GM21528 (cell line): ENCODE measurements around the gene KRT37.

Source experiments
- ATAC-seq: cut with Tn5 transposase; IDR thresholded peaks from one replicate; pipeline ENCODE4 v1.9.1; 2021; ENCODE audit warnings: mild to moderate bottlenecking, moderate library complexity; ENCODE audit not compliant: unreplicated experiment, low FRiP score

KRT37 gene

DNA sequence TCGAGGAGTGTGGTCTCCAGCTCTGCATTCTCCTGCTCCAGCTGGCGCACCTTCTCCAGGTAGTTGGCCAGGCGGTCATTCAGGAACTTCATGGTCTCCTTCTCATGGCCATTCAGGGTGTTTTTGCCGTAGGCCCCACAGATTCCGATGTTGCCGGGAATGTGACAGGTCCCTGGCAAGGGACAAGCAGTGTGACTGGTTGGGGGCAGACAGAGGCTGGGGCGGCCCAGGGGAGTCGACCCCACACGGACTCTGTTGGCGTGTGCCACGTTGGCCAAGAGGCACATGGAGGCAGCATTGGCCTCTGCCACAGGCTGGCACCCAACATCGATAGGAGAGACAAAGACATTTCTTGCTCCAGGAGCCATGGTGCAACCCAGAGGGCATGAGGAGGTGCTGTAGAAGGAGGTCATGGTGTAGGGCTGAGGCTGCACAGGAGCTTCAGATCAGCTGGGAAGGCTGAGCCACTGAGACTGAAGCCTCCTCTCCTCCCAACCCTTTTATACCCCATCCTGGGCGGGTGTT is at the start of gene KRT37:
TSS of gene KRT37 (minus strand) at position 475 of the 525 bp plus-strand sequence. CDS start at position 413, 62 bp downstream.
- ATAC-seq = no peak

- no peak for ATAC-seq
Measured at GRCh38 chr17:41468346-41468745, 44.0 kb upstream of the KRT37 start.

GRCh38 chr17:41467561-41467960 is 43.2 kb upstream of the KRT37 start:
- ATAC-seq = no peak

DNA sequence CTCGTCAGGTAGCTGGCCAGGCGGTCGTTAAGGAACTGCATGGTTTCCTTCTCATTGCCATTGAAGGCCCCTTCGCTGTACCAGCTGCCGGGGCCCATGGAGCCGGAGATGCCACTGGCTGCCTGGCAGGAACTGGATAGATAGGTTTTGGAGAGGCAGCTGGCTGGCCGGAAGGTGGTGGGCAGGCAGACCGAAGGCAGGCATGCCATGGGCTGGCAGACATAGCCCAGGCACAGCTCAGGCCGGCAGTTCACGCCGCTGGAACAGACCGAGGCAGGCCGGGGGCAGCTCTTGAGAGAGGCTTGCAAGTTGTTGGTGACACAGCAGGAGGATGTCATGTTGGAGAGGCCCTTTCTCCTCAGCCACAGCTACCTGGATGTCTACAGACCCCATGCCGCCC is 42.6 kb upstream of the KRT37 start, which contains the start of gene KRT32:
TSS of gene KRT32 (minus strand) at position 399 of the 400 bp plus-strand sequence. CDS start at position 338, 61 bp downstream.
- ATAC-seq = no peak

DNA sequence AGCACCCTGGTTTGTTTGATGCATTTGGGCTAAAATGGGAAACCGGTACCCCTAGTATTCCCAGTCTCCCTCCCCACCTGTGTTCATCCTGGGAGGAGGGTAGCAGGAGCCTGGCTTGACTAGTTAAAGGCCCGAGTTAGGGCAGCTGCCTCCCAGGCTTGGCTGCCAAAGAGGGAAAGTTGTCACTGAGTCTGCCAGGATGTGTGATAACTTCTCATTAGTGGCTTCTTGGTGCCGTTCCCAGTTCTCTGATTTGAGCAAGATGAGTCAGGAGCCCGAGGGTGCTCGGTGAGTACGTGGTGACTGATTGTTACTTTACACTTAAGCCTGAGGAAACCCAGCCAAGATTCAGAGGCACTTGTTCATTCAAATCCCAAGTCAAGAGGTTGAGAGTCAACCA is 40.3 kb upstream of the KRT37 start:
- ATAC-seq = no peak

DNA sequence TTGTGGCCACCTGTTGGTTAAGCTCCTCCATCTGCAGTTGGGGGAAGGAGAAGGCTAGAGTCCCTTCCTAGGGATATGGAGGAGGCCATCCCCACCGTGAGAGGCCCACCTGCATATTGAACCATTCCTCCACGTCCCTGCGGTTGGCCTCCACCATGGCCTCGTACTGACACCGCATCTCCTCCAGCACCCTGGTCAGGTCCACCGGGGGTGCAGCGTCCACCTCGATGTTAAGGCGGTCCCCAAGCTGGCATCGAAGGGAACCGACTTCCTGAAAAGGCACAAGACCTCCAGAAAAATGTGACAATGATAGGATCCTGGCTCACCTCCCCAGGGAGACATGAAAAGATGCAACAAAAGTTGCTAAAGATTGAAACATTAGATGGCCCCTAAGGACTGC is 39.8 kb upstream of the KRT37 start:
- no peak for ATAC-seq

GRCh38 chr17:41463746-41464145 is 39.4 kb upstream of the KRT37 start:
- no peak for ATAC-seq

DNA sequence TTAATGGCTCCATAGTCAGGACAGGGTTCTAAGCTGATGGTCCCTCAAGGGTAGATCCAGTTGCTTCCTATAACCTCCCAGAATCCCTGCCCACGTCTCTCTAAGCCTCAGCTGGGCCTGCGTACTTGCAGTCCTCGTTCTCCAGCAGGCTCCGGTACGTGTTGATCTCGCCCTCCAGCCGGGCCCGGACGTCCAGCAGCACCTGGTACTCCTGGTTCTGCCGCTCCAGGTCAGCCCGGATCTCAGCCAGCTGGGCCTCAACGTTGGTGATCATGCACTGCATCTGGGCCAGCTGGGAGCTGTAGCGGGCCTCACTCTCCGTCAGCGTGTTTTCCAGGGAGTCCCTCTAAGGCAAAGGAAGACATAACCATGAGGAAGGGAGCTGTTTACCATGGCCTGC is 38.3 kb upstream of the KRT37 start:
- ATAC-seq = no peak

- ATAC-seq = no peak
Measured at GRCh38 chr17:41457676-41458075, 33.3 kb upstream of the KRT37 start.

GRCh38 chr17:41456204-41456603 is 31.8 kb upstream of the KRT37 start:
- no peak for ATAC-seq

- no peak for ATAC-seq
Measured at GRCh38 chr17:41455236-41455635, 30.9 kb upstream of the KRT37 start.

GRCh38 chr17:41453066-41453465 is 28.7 kb upstream of the KRT37 start:
- ATAC-seq = no peak

- ATAC-seq = no peak
Measured at GRCh38 chr17:41452281-41452680, 27.9 kb upstream of the KRT37 start.

DNA sequence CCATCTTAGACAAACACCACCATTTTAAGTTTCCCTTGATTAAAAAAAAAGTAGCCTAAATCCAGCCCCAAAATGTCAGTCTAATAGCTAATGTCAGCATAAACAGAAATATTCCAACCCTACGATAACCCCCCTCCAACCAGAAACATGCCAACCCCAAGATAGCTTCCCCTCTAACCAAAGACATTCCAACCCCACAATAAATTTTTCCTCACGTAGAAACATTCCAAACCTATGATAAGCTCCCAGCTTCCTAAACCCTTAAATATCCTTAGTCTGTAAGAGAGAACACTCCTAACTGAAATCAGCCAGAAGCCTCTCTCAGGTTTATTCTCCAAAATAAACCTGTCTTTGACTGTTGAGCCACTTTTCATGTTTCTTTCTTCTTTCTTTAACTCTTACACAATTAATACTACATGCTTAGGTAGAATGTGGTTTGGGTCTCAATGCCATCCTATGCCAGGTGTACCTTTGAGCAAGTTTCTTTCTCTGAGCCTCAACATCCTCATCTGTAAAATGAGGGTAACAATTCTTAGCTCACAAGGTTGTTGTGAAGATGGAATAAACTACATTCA is 26.9 kb upstream of the KRT37 start:
- ATAC-seq = no peak

- ATAC-seq = no peak
Measured at GRCh38 chr17:41449008-41449407, 24.6 kb upstream of the KRT37 start.

DNA sequence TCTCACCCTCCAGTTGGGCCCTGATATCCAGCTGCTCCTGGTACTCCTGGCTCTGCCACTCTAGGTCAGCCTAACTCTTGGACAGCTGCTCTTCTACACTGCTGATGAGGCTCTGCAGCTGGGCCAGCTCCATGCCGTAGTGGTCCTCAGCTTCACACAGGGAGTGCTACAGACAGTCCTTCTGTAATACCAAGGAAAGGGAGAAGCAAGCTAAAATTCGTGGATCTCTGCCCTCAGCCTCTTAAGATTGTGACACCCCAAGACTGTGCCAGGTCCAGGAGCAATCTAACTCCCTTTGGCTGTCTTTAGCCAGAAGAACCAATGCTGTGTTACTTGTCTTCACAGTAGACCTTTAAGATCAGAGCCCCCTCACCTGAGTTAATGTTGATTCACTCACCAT is 24.1 kb upstream of the KRT37 start:
- no peak for ATAC-seq

DNA sequence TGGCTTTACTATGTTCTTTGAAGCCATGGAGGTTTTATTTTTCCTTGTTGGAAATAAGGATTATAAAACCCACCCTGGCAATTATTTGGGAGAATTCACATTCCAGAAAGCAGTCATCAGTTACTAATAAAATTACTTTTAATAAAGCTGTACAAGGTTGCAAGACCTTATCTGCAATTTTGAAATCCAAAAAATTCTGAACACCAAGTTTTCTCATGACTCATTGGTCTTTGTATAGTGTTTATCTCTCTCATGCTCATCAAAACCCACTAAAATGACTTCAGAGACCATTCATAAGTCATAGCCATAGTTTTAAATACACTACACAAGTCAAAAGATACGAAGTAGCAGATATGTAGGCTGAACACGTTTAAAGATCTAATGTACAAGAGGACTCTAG is 22.4 kb upstream of the KRT37 start:
- no peak for ATAC-seq

DNA sequence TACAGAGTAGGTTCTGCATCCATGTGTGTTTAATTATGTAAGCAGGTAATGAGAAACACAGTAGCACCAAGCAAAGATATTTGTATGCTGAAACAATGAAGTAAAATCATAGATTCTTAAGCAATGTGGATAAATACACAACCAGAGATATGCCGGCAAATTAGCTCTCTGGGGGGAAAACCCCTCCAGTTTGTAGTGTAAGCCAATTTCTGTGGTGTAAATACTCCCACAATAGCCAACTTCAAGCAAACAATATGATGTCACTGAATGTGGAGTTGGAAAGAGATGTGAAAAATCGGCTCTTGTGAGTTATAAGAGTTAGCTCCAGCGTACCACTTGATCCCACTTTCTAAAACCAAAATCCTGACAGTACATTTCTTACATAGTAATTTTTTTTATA is 20.3 kb upstream of the KRT37 start:
- no peak for ATAC-seq

DNA sequence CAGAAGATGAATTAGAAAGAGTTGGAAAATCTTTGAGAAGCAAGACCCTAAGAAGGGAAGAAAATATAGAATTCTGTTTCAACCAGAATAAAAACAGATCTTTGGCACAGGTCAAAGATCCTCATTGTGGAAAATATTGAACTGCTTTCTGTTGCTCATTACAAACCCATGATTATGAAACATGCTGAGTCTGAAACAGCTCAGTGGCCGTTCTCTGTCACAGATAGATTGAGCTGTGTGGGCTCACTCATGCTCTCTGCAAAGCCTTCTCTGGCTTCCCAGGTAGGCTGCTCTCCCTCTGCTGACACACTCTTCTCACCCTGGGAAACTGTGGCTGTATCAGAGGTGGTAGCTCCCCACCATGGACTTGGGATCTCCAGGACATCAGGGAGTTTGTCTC is 19.8 kb upstream of the KRT37 start:
- ATAC-seq = no peak

DNA sequence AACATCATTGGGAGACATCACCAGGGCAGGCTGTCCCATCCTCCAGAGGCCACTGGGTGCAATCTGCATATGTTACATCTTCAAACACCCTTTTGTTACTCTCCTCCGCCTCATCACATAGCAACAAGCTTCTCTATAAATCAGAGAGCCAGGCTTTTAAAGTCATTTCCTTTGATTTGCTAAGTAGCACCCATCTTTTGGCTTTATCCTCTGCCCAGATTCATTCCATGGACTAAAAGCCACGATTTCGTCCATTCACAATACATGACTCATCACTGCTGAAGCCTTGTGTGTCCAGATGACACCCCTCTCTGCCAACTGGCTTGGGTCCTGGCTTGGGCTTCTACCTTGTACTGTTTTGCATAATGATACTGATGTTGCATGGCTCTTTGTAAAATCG is 18.4 kb upstream of the KRT37 start:
- ATAC-seq = no peak

GRCh38 chr17:41440531-41441033 is 16.2 kb upstream of the KRT37 start, which contains the start of gene KRT38:
Gene KRT38 (minus strand): TSS chr17:41440983. CDS start chr17:41440921, 62 bp downstream.
- no peak for ATAC-seq

GRCh38 chr17:41439375-41439774 is 15.0 kb upstream of the KRT37 start:
- ATAC-seq = no peak
